Measurements from ENCODE around the gene ZNF684.
"Not testable (repeated sequence)": the region's sequence is repeated elsewhere in the genome, so short reads cannot be mapped to it uniquely, and the experiment has no call there.

- TF ChIP-seq TAF1 (IDR thresholded peaks at IDR 0.05; ENCODE audit: low read depth, low read length); POLR2AphosphoS5 (IDR thresholded peaks at IDR 0.05; ENCODE audit: low read depth, low read length); POLR2A (IDR thresholded peaks at IDR 0.05; ENCODE audit: low read depth, low read length); SPI1 (IDR thresholded peaks at IDR 0.05; ENCODE audit: low read depth, low read length); PAX5 (IDR thresholded peaks at IDR 0.05; ENCODE audit: insufficient read depth, low read length, severe bottlenecking): not testable (repeated sequence)
Measured at GRCh38 chr1:40554807-40555206, 23.4 kb downstream of the ZNF684 start.
